HG02759 (cell line): ENCODE results near the gene DNAJB5.
A peak's percentile ranks its signal among the peaks of the same experiment; 100 is the strongest.
"Not testable (repeated sequence)": the region's sequence is repeated elsewhere in the genome, so short reads cannot be mapped to it uniquely, and the experiment has no call there.

Source experiments
- ATAC-seq: cut with Tn5 transposase; IDR thresholded peaks from one replicate; pipeline ENCODE4 v1.9.1; 2021; ENCODE audit warnings: mild to moderate bottlenecking, moderate library complexity; ENCODE audit not compliant: unreplicated experiment

DNAJB5 gene

DNA sequence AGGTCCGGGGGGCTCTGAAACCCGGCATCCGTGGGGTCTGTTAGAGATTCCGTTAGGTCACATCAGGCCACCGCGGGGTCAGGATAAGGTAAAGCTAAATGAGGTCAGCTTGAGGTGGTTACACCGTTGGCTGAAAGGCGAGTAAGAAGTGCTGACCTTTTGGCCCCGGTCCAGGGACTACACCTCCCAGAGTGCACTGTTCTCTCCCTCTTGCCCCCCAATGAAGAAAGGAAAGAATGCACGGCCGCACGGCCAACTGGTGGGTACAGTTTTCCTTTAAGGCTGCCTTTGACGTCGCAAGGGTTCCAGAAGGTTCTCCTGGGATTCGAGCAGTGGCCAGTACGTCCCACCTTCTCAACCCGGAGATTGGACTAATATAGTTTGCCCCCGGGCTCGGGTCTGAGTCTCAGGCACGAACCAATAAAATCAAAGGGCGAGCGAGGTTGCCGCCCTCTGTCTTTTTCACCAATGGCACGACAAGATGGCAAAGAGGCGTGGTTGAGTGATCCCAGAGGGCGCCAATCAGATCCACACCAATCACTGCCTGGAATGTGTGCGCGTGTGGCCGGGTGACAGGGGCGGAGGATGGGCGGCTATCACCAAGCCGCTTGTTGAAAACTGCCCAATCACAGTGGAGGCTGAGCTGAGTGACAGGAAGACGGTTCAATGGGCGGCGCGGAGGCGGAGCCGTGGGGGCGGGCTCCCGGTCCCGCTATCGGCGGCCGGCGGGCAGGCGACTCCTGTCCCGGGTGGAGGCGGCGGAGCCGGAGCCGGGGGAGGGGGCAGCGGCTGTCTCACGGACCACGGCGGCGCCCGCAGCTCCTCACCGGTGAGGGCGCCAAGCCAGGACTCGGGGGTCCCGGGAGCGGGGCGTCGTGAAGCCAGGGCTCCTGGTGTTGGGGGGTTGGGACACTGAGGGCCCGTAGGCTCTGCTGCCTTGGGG is at the start of gene DNAJB5:
Gene DNAJB5, plus strand, starts transcription at position 743 of the 943 bp plus-strand sequence. CDS start 886 bp downstream, outside the sequence.
- ATAC-seq = peak; percentile 90

DNA sequence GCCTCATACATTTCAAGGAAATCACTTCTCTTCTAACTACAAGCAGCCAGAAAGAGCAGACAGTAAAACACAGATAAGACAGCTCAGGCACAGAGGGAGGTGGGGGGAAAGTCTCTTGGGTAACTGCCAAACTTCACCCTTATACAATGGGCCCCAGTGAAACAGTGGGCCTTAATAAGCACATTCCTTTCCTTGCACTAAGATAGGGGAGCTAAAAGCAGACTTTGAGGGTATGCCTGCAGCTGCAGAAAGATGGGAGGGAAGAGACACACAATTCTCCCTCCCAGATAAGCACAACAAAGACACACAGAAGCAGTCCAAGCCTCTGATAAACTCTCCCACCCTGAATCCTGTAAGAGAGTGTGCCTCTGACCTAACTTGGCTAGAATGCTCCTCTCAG is 49.6 kb upstream of the DNAJB5 start:
- ATAC-seq = not testable (repeated sequence)

DNA sequence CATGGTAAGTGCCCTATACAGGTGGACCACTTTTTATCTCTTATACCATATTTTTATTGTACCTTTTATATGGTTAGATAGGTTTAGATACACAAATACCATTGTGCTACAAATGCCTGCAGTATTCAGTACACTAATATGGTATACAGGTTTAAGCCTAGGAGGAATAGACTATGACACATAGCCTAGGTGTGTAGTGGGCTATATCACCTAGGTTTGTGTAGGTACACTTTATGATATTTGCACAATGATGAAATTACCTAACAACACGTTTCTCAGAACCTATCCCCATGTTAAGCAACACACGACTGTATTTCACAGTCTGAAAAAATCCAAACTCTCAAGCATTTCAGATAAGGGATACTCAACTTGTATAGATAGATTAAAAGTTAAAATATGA is 41.1 kb upstream of the DNAJB5 start:
- no peak for ATAC-seq

DNA sequence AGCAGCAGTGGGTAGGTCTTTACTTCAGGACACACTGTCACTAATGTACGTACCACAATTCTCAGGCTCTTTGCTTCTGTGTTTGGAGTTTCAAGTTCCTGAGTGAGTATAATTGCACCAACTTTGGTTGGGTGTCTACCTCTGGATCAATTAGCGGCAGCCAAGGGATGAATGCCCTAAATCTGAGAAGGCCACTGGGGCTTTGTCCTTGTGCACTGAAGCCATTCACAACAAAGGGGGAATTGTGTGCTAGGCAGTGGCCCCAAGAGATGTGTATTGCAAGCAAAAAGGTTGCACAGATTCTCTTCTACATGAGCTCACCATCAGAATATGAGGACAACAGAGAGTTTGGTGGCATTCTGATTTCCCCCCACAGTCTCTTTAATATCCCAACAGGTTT is 35.3 kb upstream of the DNAJB5 start:
- ATAC-seq = no peak

DNA sequence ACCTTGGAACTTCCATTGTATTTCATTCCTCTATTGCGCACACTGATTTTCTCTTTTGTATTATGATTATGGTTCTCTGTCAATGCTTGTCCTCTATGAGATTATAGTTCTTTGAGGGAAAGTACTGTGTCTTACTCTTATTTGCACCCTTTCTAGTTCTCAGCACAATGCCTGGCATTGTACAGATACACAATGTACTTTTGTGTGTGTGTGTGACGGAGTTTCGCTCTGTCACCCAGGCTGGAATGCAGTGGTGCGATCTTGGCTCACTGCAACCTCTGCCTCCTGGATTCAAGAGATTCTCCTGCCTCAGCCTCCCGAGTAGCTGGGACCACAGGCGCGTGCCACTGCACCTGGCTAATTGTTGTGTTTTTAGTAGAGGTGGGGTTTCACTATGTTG is 33.5 kb upstream of the DNAJB5 start:
- ATAC-seq = not testable (repeated sequence)

DNA sequence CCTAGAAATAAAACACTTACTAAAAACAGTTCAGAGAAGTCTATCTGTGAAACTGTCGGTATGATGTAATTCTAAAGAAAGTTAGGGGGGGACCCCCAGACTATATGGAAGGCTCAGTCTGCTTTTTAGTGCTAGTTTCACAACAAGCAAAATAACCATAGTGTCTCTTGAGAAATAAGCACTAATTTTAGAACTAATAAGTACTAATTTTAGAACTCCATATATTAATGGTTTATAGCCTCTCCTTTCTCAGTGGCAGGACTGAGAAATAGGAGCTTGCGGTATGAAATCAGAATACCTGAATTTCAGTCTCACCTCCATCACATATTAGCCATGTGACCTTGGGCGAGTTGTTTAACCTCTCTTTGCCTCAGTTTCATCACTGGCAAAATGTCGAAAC is 32.9 kb upstream of the DNAJB5 start:
- ATAC-seq = no peak

DNA sequence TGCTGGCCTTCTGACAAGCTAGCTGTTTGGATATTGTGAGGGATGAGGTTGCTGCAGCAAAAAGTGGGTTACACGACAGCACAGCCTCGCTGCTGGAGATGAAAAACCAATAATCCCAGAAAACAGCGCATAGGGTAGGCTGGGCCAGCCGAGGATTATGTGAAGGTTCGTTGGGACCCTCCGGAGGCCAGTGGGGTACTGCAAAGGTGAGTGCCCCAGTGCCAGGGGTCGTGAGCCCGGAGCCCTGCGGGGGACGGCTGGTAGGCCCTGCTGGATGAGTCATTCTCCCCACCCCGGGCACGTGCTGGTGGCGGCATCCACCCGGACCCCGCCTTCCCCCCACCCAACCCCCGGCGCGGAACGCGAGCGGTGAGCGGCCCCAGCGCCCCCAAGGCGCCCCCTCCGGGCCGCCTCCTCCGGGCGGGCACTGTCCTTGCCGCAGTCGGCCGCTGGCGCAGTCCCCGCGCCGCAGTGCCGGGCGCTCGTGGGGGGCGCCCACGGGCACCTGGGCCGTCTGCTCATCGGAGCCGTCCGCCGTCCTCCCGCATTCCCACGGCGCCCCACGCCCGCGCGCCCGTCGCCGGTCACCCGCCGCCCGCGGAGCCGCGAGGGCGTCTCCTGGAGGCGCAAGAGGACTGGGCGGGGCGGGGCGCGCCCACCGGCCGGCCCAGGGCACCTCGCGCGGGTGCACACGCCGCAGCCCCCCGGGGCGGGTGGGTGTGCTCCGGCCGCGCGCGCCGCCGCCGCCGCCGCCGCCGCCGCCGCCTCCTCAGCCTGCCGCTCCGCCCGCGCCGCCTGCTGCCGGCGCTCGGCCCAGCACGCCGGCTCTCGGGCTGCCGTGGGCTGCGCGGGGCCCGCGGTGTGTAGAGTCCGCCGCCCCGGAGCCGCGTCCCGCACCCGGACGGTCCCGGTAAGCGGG is 31.8 kb upstream of the DNAJB5 start, which contains the start of gene PHF24:
Gene PHF24, plus strand, starts transcription at position 794 of the 919 bp plus-strand sequence. CDS start 13,014 bp downstream, outside the sequence.
- peak; percentile 55 for ATAC-seq

DNA sequence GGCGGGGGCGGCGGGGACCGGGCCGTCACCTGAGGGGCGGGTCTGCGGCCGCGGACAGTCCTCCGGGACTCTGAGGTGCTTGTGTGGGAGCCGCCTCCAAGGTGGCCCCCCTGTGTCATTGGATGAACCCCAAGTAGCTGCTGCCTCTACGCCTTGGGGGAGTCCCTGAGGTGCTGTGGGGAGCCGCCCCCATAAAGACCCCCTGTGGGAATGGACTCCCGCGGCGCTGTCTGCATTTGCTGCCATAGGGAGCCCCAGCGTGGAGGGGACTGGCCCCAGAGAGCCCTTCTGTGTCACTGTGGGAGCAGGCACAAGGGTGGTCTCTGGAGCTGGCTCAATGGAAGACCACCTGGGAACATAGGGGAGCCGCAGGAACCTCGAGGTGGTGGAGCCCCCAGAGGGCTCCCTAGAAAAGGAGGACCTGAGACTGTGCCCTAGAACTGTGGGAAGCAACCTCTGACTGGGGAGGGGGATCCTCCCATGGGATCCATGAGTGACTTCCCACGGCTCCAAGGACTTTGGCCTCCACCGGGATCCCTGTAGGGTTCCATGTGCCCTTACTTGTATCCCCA is 31.0 kb upstream of the DNAJB5 start:
- peak; percentile 9 for ATAC-seq

DNA sequence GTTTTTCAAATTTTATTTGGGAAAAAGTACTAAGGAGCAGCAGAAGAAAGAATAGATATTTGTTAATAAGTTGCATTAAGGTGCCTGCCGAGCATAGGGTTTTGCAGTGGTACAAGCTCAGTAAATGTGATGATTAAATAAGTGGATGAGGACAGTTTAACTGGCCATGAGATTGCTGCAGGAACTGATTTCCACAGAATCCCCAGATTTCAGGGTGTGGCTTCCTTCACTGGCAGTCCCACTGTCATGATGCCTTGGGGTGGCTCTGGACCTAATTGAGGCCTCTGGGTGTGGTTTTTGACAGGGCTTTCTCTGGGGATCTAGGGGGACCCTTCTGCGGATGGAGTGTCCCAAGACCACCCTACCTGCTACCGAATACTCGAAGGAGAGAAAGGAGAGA is 30.1 kb upstream of the DNAJB5 start:
- no peak for ATAC-seq

DNA sequence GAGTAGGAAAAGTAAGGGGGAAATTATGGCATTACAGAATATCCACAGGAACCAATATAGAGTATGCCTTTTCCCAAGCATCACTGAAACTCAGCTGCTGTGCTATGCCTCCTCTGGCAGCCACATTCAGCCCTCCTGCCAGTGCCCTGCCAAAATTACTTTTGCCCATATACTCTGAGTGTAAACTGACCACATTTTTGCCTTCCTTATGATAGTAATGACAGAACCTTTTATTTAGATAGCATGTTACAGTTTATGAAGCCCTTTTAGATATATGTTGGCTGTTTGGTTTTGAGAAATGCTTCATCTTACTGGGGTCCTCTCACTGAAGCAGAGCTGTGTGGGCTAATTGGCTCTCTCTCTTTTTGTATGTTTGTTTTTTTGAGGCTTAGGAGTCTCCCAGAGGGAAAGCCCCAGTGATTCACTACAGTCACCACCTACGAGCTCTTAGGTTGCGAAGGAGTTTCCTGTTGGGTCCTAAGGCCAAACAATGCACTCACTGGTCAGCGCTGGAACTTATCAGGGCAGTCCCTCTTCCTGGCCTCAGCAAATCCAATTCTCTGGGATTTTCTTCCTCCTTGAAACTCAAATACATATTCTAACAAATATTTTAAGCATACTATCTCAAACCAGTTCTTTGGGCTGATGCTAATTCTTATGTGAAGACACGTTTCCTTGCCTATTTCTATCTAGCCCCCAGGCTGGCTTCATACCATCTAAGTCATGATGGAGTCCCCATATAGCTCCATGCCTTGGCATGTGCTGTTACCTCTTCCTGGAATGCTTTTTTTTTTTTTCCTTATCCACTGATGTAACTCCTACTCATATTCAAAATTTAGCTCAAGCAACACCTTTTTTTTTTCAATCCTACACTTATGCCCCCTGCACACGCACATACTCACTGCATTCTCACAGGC is 27.7 kb upstream of the DNAJB5 start:
- no peak for ATAC-seq

DNA sequence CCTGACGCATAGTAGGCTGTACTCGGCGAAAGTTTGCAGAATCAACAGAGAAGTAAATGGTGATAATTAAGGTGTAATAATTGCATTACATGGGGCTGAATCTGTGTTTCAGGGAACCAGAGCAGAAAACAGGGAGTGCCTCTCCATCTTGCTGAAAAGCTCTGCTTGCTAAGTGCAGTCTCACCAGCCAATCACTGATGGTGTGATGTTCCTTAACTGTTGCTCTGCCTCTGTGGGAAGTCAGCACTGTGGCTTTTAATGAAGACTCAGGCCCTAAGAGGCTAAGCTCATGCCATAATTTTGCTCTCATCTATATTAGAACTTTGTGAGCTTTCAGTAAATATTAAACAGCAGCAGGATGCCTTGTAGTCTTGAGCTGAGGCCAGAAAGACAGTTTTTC is 27.0 kb upstream of the DNAJB5 start:
- no peak for ATAC-seq

DNA sequence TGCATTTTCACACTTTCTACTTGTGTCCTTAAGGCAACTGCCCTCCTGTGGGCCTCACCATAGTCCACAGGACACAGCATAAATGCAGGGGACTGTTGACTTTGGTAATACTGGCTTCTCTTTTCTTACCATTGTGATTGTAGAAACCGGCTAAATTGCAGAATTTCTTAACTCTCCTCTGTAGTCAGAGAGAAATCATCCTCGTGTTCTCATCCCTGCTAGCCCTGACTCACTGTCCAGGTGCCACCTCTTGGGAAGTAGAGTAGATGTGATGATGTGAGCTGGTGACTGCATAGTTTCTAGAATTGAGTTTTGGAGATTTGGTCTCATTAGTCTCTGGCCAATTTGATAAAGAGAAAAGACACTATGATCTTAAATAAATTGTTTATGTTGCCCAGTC is 26.0 kb upstream of the DNAJB5 start:
- ATAC-seq = no peak

DNA sequence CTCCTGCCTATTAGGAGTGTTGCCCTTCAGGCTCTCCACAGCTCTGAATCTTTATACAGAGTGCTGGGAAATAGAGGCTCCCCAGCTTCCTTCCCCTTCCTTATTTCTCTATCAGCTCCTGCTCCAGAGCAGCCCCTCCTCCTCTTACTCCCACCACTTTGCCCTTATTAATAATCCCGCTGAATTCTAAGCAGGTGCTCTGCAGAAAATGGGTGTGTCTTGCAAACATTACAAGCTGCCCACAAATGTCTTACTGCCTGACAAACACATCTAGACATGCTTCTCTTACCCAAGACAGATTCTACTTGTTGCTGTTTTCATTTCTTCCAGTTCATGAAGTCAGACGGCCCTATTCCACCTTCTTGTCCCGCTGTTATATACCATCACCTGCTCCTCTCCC is 25.1 kb upstream of the DNAJB5 start:
- ATAC-seq = no peak

DNA sequence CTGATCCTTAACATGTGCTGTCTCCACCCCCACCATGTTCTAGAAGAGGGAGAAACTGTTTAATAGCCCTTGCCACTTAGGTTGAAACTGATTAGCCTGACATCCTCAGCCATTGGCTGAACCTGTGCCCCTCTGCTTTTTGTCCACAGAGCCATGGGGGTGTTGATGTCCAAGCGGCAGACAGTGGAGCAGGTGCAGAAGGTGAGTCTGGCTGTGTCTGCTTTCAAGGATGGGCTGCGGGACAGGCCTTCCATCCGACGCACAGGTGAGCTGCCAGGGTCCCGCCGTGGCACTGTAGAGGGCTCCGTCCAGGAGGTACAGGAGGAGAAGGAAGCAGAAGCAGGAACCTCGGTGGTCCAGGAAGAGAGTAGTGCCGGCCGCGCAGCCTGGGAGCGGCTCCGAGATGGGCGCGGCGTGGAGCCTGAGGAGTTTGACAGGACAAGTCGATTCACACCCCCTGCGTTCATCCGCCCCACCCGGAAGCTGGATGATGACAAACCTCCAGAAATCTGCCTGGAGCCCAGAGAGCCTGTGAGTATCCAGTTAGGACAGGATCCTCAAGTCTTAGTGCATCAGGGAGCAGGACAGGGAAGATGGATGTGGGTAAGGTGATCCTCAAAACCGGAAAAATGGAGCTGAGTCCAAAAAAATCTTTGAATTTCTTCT is 18.3 kb upstream of the DNAJB5 start:
- ATAC-seq = no peak

DNA sequence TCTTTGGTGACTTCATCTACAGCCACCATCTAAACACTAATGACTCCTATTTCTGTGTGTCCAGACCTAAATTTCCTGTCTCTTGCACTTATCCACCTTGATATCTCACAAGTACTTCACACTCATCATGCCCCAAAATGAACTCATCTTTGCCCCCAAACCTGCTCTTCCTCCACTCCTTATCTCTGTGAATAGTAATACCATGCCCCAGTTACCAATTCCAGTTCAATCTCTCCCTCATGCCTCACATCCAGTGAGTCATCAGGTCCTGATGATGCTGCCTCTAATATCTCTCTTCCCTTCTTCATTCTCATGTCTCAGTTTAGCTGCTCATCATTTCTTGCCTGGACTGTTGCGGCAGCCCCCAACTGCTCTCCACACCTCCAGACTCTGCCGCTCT is 14.9 kb upstream of the DNAJB5 start:
- ATAC-seq = no peak

DNA sequence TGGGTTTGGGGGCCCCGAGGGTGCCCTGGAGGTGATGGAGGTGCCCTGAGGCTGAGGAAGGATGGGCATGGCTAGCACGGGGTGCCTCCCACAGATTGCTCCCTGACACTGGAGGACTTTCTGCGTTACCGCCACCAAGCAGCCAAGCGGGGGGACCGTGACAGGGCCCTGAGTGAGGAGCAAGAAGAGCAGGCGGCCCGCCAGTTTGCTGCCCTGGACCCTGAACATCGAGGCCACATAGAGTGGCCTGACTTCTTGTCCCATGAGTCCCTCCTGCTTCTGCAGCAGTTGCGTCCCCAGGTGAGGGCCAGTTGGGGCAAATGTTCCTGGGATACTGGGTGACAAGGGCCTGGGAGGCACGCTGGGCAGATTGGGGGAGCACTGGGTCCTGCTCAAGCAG is 13.1 kb upstream of the DNAJB5 start:
- no peak for ATAC-seq

DNA sequence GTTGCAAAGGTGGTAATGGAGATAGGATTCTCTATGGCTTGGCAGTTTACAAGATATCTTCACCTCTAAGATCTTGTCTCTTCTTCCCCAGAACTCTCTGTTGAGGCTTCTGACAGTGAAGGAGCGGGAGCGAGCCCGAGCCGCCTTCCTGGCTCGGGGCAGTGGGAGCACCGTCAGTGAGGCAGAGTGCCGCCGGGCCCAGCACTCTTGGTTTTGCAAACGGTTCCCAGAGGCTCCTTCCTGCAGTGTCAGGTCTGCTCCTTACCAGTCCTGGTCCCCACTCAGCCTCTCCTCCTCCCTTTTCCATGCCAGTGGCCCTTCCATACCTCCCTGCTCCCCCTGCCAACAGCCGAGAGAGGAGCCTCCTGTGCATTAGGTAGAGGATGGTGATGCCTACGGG is 12.6 kb upstream of the DNAJB5 start:
- ATAC-seq = no peak

DNA sequence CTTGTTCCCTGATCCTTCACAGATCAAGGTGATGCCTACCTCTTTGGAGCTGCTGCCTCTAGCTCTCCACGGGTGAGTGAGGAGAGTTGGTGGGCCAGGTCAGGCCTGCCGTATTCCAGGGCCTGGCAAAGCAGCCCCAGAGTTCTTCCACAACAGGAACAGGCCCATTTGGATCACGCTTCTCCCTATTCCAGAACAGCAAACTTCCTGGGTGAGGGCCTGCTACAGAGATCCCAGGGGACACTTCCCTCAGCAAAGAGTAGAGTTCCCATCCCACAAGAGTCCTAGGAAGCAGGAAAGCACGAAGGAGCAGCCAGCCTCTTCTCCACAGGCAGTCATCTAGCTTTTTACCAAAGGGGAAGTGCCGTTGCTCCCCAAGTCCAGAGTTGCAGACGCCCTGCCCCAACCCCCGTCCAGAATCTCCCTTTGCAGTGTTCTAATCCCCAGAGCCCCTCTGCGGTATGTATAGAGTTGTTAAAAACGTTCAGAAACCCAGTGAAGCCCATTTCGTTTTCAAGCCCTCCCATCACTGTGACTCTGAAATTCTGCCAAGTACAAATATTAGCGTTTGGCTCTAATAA is 9.3 kb upstream of the DNAJB5 start:
- no peak for ATAC-seq

DNA sequence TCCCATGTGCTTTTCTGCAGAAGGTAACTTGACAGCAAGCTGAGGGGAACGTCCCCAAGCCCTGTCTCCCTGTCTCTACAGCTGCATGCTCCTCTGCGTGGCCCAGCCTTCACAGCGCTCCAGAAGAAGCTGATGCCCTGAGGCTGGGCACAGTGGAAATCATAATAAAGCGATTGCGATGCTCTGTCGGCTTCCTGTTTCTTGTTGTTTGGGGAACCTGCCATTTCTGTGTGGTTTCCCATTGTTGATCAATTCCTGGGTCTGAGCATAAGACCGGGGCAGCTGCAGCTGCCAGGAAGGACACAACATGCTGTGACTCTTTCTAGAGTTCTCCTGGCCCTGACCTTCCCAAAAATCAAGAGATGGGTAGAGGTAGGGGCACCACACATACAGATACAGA is 7.2 kb upstream of the DNAJB5 start:
- ATAC-seq = no peak
